Smooth muscle cell (in vitro differentiated cells): ENCODE measurements around the gene SWSAP1. TPM values are rescaled to one million over a fixed set of nuclear protein-coding genes. Genes with fewer than 3 reads are reported as not detected.

Experiments used
- DNase-seq: peaks from one replicate; lab custom pipeline; 2025; ENCODE audit not compliant: unreplicated experiment; lab: John Stamatoyannopoulos, UW
- H2AFZ ChIP-seq: fragments of 200-600 bp; sonication (generic); 2 replicates; pipeline ENCODE4 v1.6.0; 2016; ENCODE audit warnings: antibody characterized with exemption, low read depth, mild to moderate bottlenecking
- H3F3A ChIP-seq: fragments of 200-600 bp; sonication (generic); 2 replicates; pipeline ENCODE4 v1.6.0; 2017; ENCODE audit warnings: antibody characterized with exemption, low read depth
- H3K27ac ChIP-seq: fragments of 200-600 bp; sonication (generic); 2 replicates; pipeline ENCODE4 v1.5.1; 2016; ENCODE audit warnings: low read depth, mild to moderate bottlenecking
- H3K27me3 ChIP-seq: fragments of 200-600 bp; sonication (generic); 2 replicates; pipeline ENCODE4 v1.6.1; 2016; ENCODE audit warnings: low read depth, mild to moderate bottlenecking
- H3K36me3 ChIP-seq: fragments of 200-600 bp; sonication (generic); 2 replicates; pipeline ENCODE4 v1.5.1; 2016; ENCODE audit warnings: low read depth
- H3K4me1 ChIP-seq: fragments of 200-600 bp; sonication (generic); 2 replicates; pipeline ENCODE4 v1.5.1; 2016; ENCODE audit warnings: low read depth
- H3K4me2 ChIP-seq: fragments of 200-600 bp; sonication (generic); 2 replicates; pipeline ENCODE4 v1.6.0; 2016; ENCODE audit warnings: mild to moderate bottlenecking
- H3K4me3 ChIP-seq: fragments of 200-600 bp; sonication (generic); 2 replicates; pipeline ENCODE4 v1.5.1; 2016; ENCODE audit warnings: mild to moderate bottlenecking
- H3K79me2 ChIP-seq: fragments of 200-600 bp; sonication (generic); 2 replicates; pipeline ENCODE4 v1.6.0; 2016; ENCODE audit warnings: low read depth, mild to moderate bottlenecking
- H3K9ac ChIP-seq: fragments of 200-600 bp; sonication (generic); 2 replicates; pipeline ENCODE4 v1.6.0; 2016; ENCODE audit warnings: low read depth
- H3K9me3 ChIP-seq: fragments of 200-600 bp; sonication (generic); replicated peaks from 2 replicates; pipeline ENCODE4 v1.5.1; 2016; ENCODE audit warnings: low read depth
- H4K20me1 ChIP-seq: fragments of 200-600 bp; sonication (generic); 2 replicates; pipeline ENCODE4 v1.6.0; 2016; ENCODE audit warnings: low read depth
- CTCF ChIP-seq: fragments of 200-600 bp; sonication (generic); IDR thresholded peaks from 2 replicates; pipeline ENCODE4 v1.5.1; 2017; ENCODE audit warnings: borderline replicate concordance, mild to moderate bottlenecking, antibody characterized with exemption; ENCODE audit not compliant: insufficient read depth, poor library complexity, severe bottlenecking
- WGBS: methylation state at CpG from one replicate; pipeline ENCODE4 v1.1.7; 2016; ENCODE audit warnings: low lambda C conversion rate; 5-methylcytosine and 5-hydroxymethylcytosine counted together
- polyA plus RNA-seq: library from polyadenylated mRNA; unstranded; fragments of >200 nt; fragmentation: Nextera tagmentation; extraction: Ambion mirVana; gene quantifications from 2 replicates; pipeline ENCODE4 v1.2.1, GENCODE V29; 2016
- total RNA-seq: library from RNA; depleted of rRNA; stranded (reverse); fragments of >200 nt; gene quantifications from 2 replicates; pipeline ENCODE4 v1.2.3, GENCODE V29; 2014

Gene SWSAP1
- total and polyA plus RNA-seq, 2 experiments from 2014 or later, result 0.99 to 2.8 TPM

- Histone ChIP-seq H3K4me1 (no peaks in the 10 kb centered on the region), H3K36me3 (no peaks in the 10 kb centered on the region), H3K27me3 (no peaks in the 10 kb centered on the region), H2AFZ (peak within 1 kb of the TSS; percentile 72), H4K20me1 (peaks cover 27% of the 10 kb centered on the region), H3K9ac (peak within 1 kb of the TSS; percentile 75), H3K9me3 (no peaks in the 10 kb centered on the region), H3K79me2 (no peaks in the 10 kb centered on the region), H3F3A (no peaks in the 10 kb centered on the region), H3K4me3 (peak within 1 kb of the TSS; percentile 79), H3K4me2 (peak within 1 kb of the TSS; percentile 96), H3K27ac (no peak within 1 kb of the TSS)
- TF ChIP-seq CTCF, result no peak
- DNase-seq, result peak; percentile 65
- WGBS, result 16% methylated on average over 27 of the region's 62 CpGs
Measured at GRCh38 chr19:11355160-11356073, 19.0 kb upstream of the SWSAP1 start, which contains the start of gene PLPPR2. Gene PLPPR2 (plus strand): TSS chr19:11355432. CDS start chr19:11357674, 2,242 bp downstream.

GRCh38 chr19:11356074-11356397 lies 18.4 kb upstream of the SWSAP1 start:
- no peak for TF ChIP-seq CTCF
- Histone ChIP-seq H3K9me3 (no peaks in the 10 kb centered on the region), H4K20me1 (peaks cover 33% of the 10 kb centered on the region), H3K9ac (no peak overlapping the region), H3K4me2 (peak overlapping the region; percentile 96), H2AFZ (no peak overlapping the region), H3K4me3 (peak overlapping the region; percentile 79), H3K27me3 (no peaks in the 10 kb centered on the region), H3F3A (no peaks in the 10 kb centered on the region), H3K36me3 (no peaks in the 10 kb centered on the region), H3K4me1 (peaks cover 2% of the 10 kb centered on the region), H3K79me2 (no peaks in the 10 kb centered on the region), H3K27ac (no peak overlapping the region)
- DNase-seq, result no peak
- 89% methylated on average over 6 of the region's 6 CpGs for WGBS

GRCh38 chr19:11356676-11357550 lies 17.6 kb upstream of the SWSAP1 start:
- Histone ChIP-seq H3F3A (no peaks in the 10 kb centered on the region), H2AFZ (no peak overlapping the region), H4K20me1 (peaks cover 41% of the 10 kb centered on the region), H3K9ac (no peak overlapping the region), H3K4me3 (no peak overlapping the region), H3K27ac (no peak overlapping the region), H3K79me2 (no peaks in the 10 kb centered on the region), H3K9me3 (no peaks in the 10 kb centered on the region), H3K27me3 (no peaks in the 10 kb centered on the region), H3K4me2 (no peak overlapping the region), H3K36me3 (no peaks in the 10 kb centered on the region), H3K4me1 (peaks cover 5% of the 10 kb centered on the region)
- no peak for DNase-seq
- TF ChIP-seq CTCF, result no peak
- WGBS, result 95% methylated on average over 10 of the region's 11 CpGs
